H9 (cell line): ENCODE data around the gene ZNF582. TPM values are rescaled to one million over a fixed set of nuclear protein-coding genes. Genes with fewer than 3 reads are reported as not detected.
A peak's percentile ranks its signal among the peaks of the same experiment; 100 is the strongest.

ENCODE experiments used
- DNase-seq: peaks from one replicate; pipeline ENCODE4 v3.0.0-alpha.2; 2017
- H2AFZ ChIP-seq: one replicate; pipeline ENCODE4 v1.6.1; 2013; ENCODE audit warnings: mild to moderate bottlenecking, low read length, control low read depth, moderate library complexity
- H2AK5ac ChIP-seq: 2 replicates; pipeline ENCODE4 v1.6.1; 2013; ENCODE audit warnings: low read length, control low read depth, mixed read lengths; ENCODE audit not compliant: insufficient read length
- H2BK120ac ChIP-seq: one replicate; pipeline ENCODE4 v1.6.1; 2013; ENCODE audit warnings: low read depth, mild to moderate bottlenecking, low read length, control low read depth, inconsistent platforms; ENCODE audit not compliant: poor library complexity, severe bottlenecking
- H2BK12ac ChIP-seq: 2 replicates; pipeline ENCODE4 v1.6.1; 2013; ENCODE audit warnings: low read length, control low read depth, mixed read lengths, low read depth; ENCODE audit not compliant: insufficient read length
- H2BK15ac ChIP-seq: 2 replicates; pipeline ENCODE4 v1.6.1; 2013; ENCODE audit warnings: low read depth, low read length, control low read depth
- H2BK20ac ChIP-seq: one replicate; pipeline ENCODE4 v1.6.1; 2013; ENCODE audit warnings: low read depth, mild to moderate bottlenecking, low read length, control low read depth, inconsistent platforms; ENCODE audit not compliant: poor library complexity, severe bottlenecking
- H2BK5ac ChIP-seq: 2 replicates; pipeline ENCODE4 v1.6.1; 2013; ENCODE audit warnings: low read length, control low read depth, mixed read lengths; ENCODE audit not compliant: insufficient read length
- H3K14ac ChIP-seq: 2 replicates; pipeline ENCODE4 v1.6.1; 2013; ENCODE audit warnings: low read length, control low read depth; ENCODE audit not compliant: insufficient read depth
- H3K18ac ChIP-seq: 2 replicates; pipeline ENCODE4 v1.6.1; 2013; ENCODE audit warnings: low read depth, mild to moderate bottlenecking, mixed read lengths, low read length, control low read depth; ENCODE audit not compliant: insufficient read length
- H3K23ac ChIP-seq: 2 replicates; pipeline ENCODE4 v1.6.1; 2013; ENCODE audit warnings: low read length, control low read depth, mixed read lengths, low read depth; ENCODE audit not compliant: insufficient read length
- H3K23me2 ChIP-seq: 2 replicates; pipeline ENCODE4 v1.6.1; 2013; ENCODE audit warnings: low read depth, mild to moderate bottlenecking, mixed read lengths, low read length, control low read depth; ENCODE audit not compliant: insufficient read length, poor library complexity, severe bottlenecking
- H3K27ac ChIP-seq: 2 replicates; pipeline ENCODE4 v1.5.1; 2013; ENCODE audit warnings: low read length, control low read depth, mixed read lengths, low read depth; ENCODE audit not compliant: insufficient read length
- H3K27me3 ChIP-seq: 2 replicates; pipeline ENCODE4 v1.6.1; 2013; ENCODE audit warnings: low read length, control low read depth, inconsistent platforms; ENCODE audit not compliant: insufficient read depth
- H3K4ac ChIP-seq: 2 replicates; pipeline ENCODE4 v1.6.1; 2013; ENCODE audit warnings: low read depth, mild to moderate bottlenecking, control low read depth, inconsistent platforms, low read length, moderate library complexity
- H3K4me1 ChIP-seq: 2 replicates; pipeline ENCODE4 v1.6.1; 2013; ENCODE audit warnings: low read length, control low read depth, inconsistent platforms; ENCODE audit not compliant: insufficient read depth
- H3K4me2 ChIP-seq: 2 replicates; pipeline ENCODE4 v1.6.1; 2013; ENCODE audit warnings: low read length, control low read depth, mixed read lengths; ENCODE audit not compliant: insufficient read length, insufficient read depth
- H3K56ac ChIP-seq: 2 replicates; pipeline ENCODE4 v1.6.1; 2013; ENCODE audit warnings: low read depth, mild to moderate bottlenecking, mixed read lengths, low read length, control low read depth; ENCODE audit not compliant: insufficient read length
- H3K79me1 ChIP-seq: 2 replicates; pipeline ENCODE4 v1.6.1; 2013; ENCODE audit warnings: low read depth, mild to moderate bottlenecking, moderate library complexity, low read length, control low read depth, inconsistent platforms; ENCODE audit not compliant: insufficient read depth, poor library complexity, severe bottlenecking
- H3K79me2 ChIP-seq: 2 replicates; pipeline ENCODE4 v1.6.1; 2013; ENCODE audit warnings: low read length, control low read depth, inconsistent platforms; ENCODE audit not compliant: insufficient read depth
- H3K9ac ChIP-seq: 2 replicates; pipeline ENCODE4 v1.6.1; 2013; ENCODE audit warnings: low read length, control low read depth, mixed read lengths; ENCODE audit not compliant: insufficient read length; ENCODE audit errors: extremely low read depth
- H3K9me3 ChIP-seq: one replicate; pipeline ENCODE4 v1.6.1; 2013; ENCODE audit warnings: low read depth, low read length, inconsistent platforms; ENCODE audit not compliant: control insufficient read depth
- H3T11ph ChIP-seq: one replicate; pipeline ENCODE4 v1.6.1; 2013; ENCODE audit warnings: mild to moderate bottlenecking, low read length, control low read depth, inconsistent platforms
- H4K20me1 ChIP-seq: one replicate; pipeline ENCODE4 v1.6.1; 2013; ENCODE audit not compliant: control insufficient read depth, insufficient read length, insufficient read depth
- H4K5ac ChIP-seq: 2 replicates; pipeline ENCODE4 v1.6.1; 2013; ENCODE audit warnings: low read depth, mild to moderate bottlenecking, mixed read lengths, low read length, control low read depth; ENCODE audit not compliant: insufficient read length
- H4K8ac ChIP-seq: replicated peaks from 2 replicates; pipeline ENCODE4 v1.6.1; 2013; ENCODE audit warnings: low read length, control low read depth, mixed read lengths, low read depth; ENCODE audit not compliant: insufficient read length
- H4K91ac ChIP-seq: 2 replicates; pipeline ENCODE4 v1.6.1; 2013; ENCODE audit warnings: low read depth, mild to moderate bottlenecking, moderate library complexity, mixed read lengths, low read length, control low read depth; ENCODE audit not compliant: insufficient read length
- H3K27ac Mint-ChIP-seq, 3 experiments: 2 replicates in 2 of 3; 3 replicates in 1 of 3; pipeline ENCODE4 v1.8.0; 2020 to 2021; ENCODE audit warnings: mixed read lengths in 3 of 3, mild to moderate bottlenecking in 1 of 3, moderate library complexity in 1 of 3
- H3K27me3 Mint-ChIP-seq: 2 replicates; pipeline ENCODE4 v1.8.0; 2021; ENCODE audit warnings: low read depth, mild to moderate bottlenecking, moderate library complexity, mixed read lengths
- H3K36me3 Mint-ChIP-seq, 3 experiments: 2 replicates in 2 of 3; 3 replicates in 1 of 3; pipeline ENCODE4 v1.8.0; 2020 to 2021; ENCODE audit warnings: low read depth in 3 of 3, mixed read lengths in 3 of 3; ENCODE audit not compliant: insufficient read depth in 1 of 3
- H3K4me1 Mint-ChIP-seq, 2 experiments: 2 replicates each; pipeline ENCODE4 v1.8.0; 2020; ENCODE audit warnings: mixed read lengths in 2 of 2
- H3K4me3 Mint-ChIP-seq, 2 experiments: 2 replicates in 1 of 2; 3 replicates in 1 of 2; pipeline ENCODE4 v1.8.0; 2020 to 2021; ENCODE audit warnings: mild to moderate bottlenecking in 2 of 2, mixed read lengths in 2 of 2, moderate library complexity in 1 of 2
- H3K9me3 Mint-ChIP-seq, 2 experiments: 2 replicates in 1 of 2; 3 replicates in 1 of 2; pipeline ENCODE4 v1.8.0; 2020; ENCODE audit warnings: mild to moderate bottlenecking in 2 of 2, mixed read lengths in 2 of 2, moderate library complexity in 1 of 2
- CTCF ChIP-seq: fragments of 200-600 bp; sonication (generic); conservative IDR thresholded peaks from 3 replicates; pipeline ENCODE4 v1.8.0; 2021; ENCODE audit warnings: antibody characterized with exemption, mild to moderate bottlenecking
- WGBS: extraction: QIAGEN DNeasy Blood & Tissue Kit; methylation state at CpG from one replicate; pipeline ENCODE4 v1.1.7; 2013; ENCODE audit warnings: missing lambda C conversion rate, low lambda C conversion rate, mixed read lengths; ENCODE audit not compliant: insufficient read length; ENCODE audit errors: extremely low coverage; 5-methylcytosine and 5-hydroxymethylcytosine counted together
- total RNA-seq: library from RNA; stranded (reverse); gene quantifications from 2 replicates; pipeline ENCODE4 v1.2.1, GENCODE V29; 2021

The ZNF582 gene
- total RNA-seq, 1 experiment from 2014 or later: 4.4 TPM

- Histone ChIP-seq H2BK12ac (no peak overlapping the region), H3K27me3 (no peaks in the 10 kb centered on the region), H2BK20ac (no peak overlapping the region), H3K23me2 (peaks cover 6% of the 10 kb centered on the region), H3K23ac (no peak overlapping the region), H3K18ac (no peak overlapping the region), H3K4ac (no peak overlapping the region), H3K9ac (peak overlapping the region; percentile 43), H2BK15ac (no peak overlapping the region), H3K4me1 (peaks cover 6% of the 10 kb centered on the region; the same call in 1 of the 2 replicates), H3K4me2 (peak overlapping the region; percentile 81), H3K79me1 (no peaks in the 10 kb centered on the region), H2BK5ac (no peak overlapping the region), H3K27ac (no peak overlapping the region), H3K79me2 (no peaks in the 10 kb centered on the region; the same call in 1 of the 2 replicates), H2BK120ac (no peak overlapping the region), H4K91ac (no peak overlapping the region), H4K20me1 (no peaks in the 10 kb centered on the region), H3T11ph (no peak overlapping the region), H2AK5ac (no peak overlapping the region), H3K14ac (no peak overlapping the region), H2AFZ (no peak overlapping the region), H3K56ac (no peak overlapping the region), H4K8ac (no peak overlapping the region), H4K5ac (no peak overlapping the region), H3K9me3 (peaks cover 9% of the 10 kb centered on the region)
- no peak for TF ChIP-seq CTCF
- Mint-ChIP-seq H3K4me3 (peak overlapping the region; percentile 89 to 90), H3K4me1 (peaks cover 11 to 14% of the 10 kb centered on the region in 2 experiments), H3K27me3 (peaks cover 5% of the 10 kb centered on the region), H3K27ac (no peak overlapping the region), H3K9me3 (peaks cover 54 to 74% of the 10 kb centered on the region in 2 experiments), H3K36me3 (peaks cover 52 to 60% (median 59%) of the 10 kb centered on the region in 3 experiments)
- DNase-seq: no peak
- no CpG with 5 or more reads among the region's 9 CpGs for WGBS
Observed at GRCh38 chr19:56403261-56403660, 9.9 kb upstream of the ZNF582 start.
